ENCODE measurements around the gene PPARA.
A peak's percentile ranks its signal among the peaks of the same experiment; 100 is the strongest.

Gene PPARA

GRCh38 chr22:46150034-46150654 is at the start of gene PPARA:
TSS of gene PPARA (plus strand) at chr22:46150526. CDS start at chr22:46198384, 47,858 bp downstream.
- DNase-seq (ENCODE audit: low read depth): peak; percentile 77

- no peak for DNase-seq (ENCODE audit: low read depth)
These were observed 48.2 kb upstream of the PPARA start for GRCh38 chr22:46102159-46102558.

GRCh38 chr22:46102752-46103151 is 47.6 kb upstream of the PPARA start:
- DNase-seq (ENCODE audit: low read depth): no peak

- DNase-seq (ENCODE audit: low read depth): no peak
These were observed 47.1 kb upstream of the PPARA start for GRCh38 chr22:46103181-46103580.

GRCh38 chr22:46103664-46104063 is 46.7 kb upstream of the PPARA start:
- DNase-seq (ENCODE audit: low read depth): no peak

- no peak for DNase-seq (ENCODE audit: low read depth)
These were observed 46.0 kb upstream of the PPARA start for GRCh38 chr22:46104170-46104880.

GRCh38 chr22:46104881-46105493 is 45.3 kb upstream of the PPARA start:
- no peak for DNase-seq (ENCODE audit: low read depth)

- no peak for DNase-seq (ENCODE audit: low read depth)
These were observed 44.6 kb upstream of the PPARA start for GRCh38 chr22:46105494-46106278.

- DNase-seq (ENCODE audit: low read depth): no peak
These were observed 43.9 kb upstream of the PPARA start for GRCh38 chr22:46106279-46107022.

- no peak for DNase-seq (ENCODE audit: low read depth)
These were observed 43.1 kb upstream of the PPARA start for GRCh38 chr22:46107089-46107664.

- DNase-seq (ENCODE audit: low read depth): no peak
These were observed 42.4 kb upstream of the PPARA start for GRCh38 chr22:46107753-46108563.

GRCh38 chr22:46108564-46109473 is 41.5 kb upstream of the PPARA start:
- DNase-seq (ENCODE audit: low read depth): no peak

GRCh38 chr22:46109474-46110003 is 40.8 kb upstream of the PPARA start:
- DNase-seq (ENCODE audit: low read depth): no peak

- no peak for DNase-seq (ENCODE audit: low read depth)
These were observed 40.1 kb upstream of the PPARA start for GRCh38 chr22:46110215-46110614.

- DNase-seq (ENCODE audit: low read depth): no peak
These were observed 38.5 kb upstream of the PPARA start for GRCh38 chr22:46111645-46112306.

GRCh38 chr22:46112405-46112804 is 37.9 kb upstream of the PPARA start:
- no peak for DNase-seq (ENCODE audit: low read depth)

- no peak for DNase-seq (ENCODE audit: low read depth)
These were observed 37.0 kb upstream of the PPARA start for GRCh38 chr22:46113110-46113909.
